Measurements from ENCODE around the gene FGF9.

- TF ChIP-seq KDM1A (IDR thresholded peaks at IDR 0.05; ENCODE audit: borderline replicate concordance) = no peak
- TF ChIP-seq EZH2 (IDR thresholded peaks at IDR 0.05; ENCODE audit: borderline replicate concordance, control insufficient read depth, low read depth, low read length) = no peak
- TF ChIP-seq FOXK2 (IDR thresholded peaks at IDR 0.05) = no peak
Observed at GRCh38 chr13:21661097-21661909, 9.6 kb upstream of the FGF9 start.

All from GM12878 (cell line).